ENCODE results near the gene AHCTF1.

AHCTF1 gene

GRCh38 chr1:246966502-246966901 is 34.8 kb upstream of the AHCTF1 start:
- TF ChIP-seq CTCF (IDR thresholded peaks at IDR 0.05; ENCODE audit: extremely low read depth, missing control alignments) = no peak
- no peak for DNase-seq (ENCODE audit: low spot score)

GRCh38 chr1:246959944-246960693 is 28.4 kb upstream of the AHCTF1 start:
- TF ChIP-seq CTCF (IDR thresholded peaks at IDR 0.05; ENCODE audit: extremely low read depth, missing control alignments) = no peak
- DNase-seq (ENCODE audit: low spot score) = peak; percentile 45

GRCh38 chr1:246954126-246954525 is 22.4 kb upstream of the AHCTF1 start:
- no peak for TF ChIP-seq CTCF (IDR thresholded peaks at IDR 0.05; ENCODE audit: extremely low read depth, missing control alignments)
- no peak for DNase-seq (ENCODE audit: low spot score)

- TF ChIP-seq CTCF (IDR thresholded peaks at IDR 0.05; ENCODE audit: extremely low read depth, missing control alignments) = no peak
- DNase-seq (ENCODE audit: low spot score) = no peak
Measured at GRCh38 chr1:246951413-246951812, 19.7 kb upstream of the AHCTF1 start.

GRCh38 chr1:246949956-246950355 is 18.2 kb upstream of the AHCTF1 start:
- no peak for TF ChIP-seq CTCF (IDR thresholded peaks at IDR 0.05; ENCODE audit: extremely low read depth, missing control alignments)

GRCh38 chr1:246947255-246947654 is 15.5 kb upstream of the AHCTF1 start:
- DNase-seq (ENCODE audit: low spot score) = no peak
- no peak for TF ChIP-seq CTCF (IDR thresholded peaks at IDR 0.05; ENCODE audit: extremely low read depth, missing control alignments)

More at GRCh38 chr1:246949956-246950355, 18.2 kb upstream of the AHCTF1 start:
- DNase-seq (ENCODE audit: low spot score) = no peak

GRCh38 chr1:246946366-246946765 is 14.6 kb upstream of the AHCTF1 start:
- no peak for DNase-seq (ENCODE audit: low spot score)
- TF ChIP-seq CTCF (IDR thresholded peaks at IDR 0.05; ENCODE audit: extremely low read depth, missing control alignments) = no peak
